GM18861 (cell line): ENCODE results near the gene TRIM59.
"Not testable (repeated sequence)": the region's sequence is repeated elsewhere in the genome, so short reads cannot be mapped to it uniquely, and the experiment has no call there.

Experiments
- ATAC-seq: cut with Tn5 transposase; IDR thresholded peaks from one replicate; pipeline ENCODE4 v1.9.1; 2021; ENCODE audit not compliant: unreplicated experiment

Gene TRIM59

DNA sequence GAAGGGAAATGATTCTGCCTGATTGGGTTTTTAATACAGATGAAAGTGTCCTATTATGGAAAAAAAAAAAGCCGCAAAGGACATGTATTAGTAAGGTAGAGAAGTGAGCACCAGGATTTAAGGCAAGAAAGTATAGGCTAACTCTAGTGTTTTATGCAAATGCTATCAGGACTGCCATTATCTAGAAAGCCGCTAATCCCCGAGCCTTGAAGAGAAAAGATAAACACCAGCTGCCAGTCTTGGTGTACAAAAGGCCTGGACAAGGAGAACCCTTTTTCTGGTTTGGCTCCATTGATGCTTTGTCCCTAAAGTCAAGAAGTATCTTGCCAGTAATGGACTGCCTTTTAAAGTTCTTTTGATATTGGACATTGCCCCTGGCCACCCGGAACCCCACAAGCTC, 8.6 kb upstream of the TRIM59 start:
- ATAC-seq, result no peak

DNA sequence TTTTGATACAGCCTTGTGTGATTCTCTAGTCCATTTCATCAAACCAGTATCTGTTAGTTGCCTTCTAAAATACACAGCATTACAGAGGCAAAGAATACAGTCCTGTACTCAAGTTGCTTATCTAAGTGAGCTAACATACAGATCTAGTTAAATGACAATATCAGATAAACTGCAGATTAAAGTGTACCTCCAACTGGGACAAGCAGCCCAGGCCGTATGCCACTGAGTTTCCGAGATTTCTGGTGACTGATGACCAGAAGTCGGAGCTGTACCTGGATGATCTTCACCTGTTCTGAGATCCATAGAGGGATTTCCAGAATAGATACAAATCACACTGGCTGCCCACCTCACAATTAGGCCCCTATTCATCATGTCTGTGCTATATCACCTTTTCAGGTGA, 6.3 kb upstream of the TRIM59 start:
- no peak for ATAC-seq

DNA sequence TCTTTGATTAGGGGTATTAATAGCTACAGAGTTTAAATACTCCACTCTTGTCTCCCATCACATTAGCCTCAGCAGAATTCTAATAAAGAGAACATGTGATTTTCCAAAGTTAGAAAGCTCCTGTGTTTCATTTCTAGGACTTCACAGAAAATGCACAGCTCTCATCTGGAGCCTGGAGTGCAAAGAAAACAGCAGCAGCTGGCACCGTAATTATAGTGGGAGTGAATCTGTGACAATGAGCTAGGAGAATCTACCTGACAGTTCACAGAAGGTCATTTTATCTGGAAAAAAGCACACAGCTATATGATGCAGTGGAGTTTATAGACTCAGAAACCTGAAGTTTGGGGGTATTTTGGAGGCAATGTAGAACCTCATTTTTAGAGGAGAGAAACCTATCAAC, 5.4 kb upstream of the TRIM59 start:
- ATAC-seq, result no peak

DNA sequence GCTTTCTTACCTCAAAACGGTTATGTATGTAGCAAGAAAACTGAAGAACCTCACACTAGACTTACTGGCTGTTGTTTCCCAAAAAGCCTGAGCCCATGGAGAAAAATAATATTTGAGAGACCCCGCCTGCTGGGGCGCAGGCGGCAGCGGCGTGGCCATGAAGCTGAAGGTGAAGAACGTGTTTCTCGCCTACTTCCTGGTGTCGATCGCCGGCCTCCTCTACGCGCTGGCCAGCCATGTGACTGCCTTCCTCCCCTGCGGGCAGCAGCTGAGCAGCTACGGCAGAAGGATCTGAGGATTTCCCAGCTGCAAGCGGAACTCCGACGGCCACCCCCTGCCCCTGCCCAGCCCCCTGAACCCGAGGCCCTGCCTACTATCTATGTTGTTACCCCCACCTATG, 2.7 kb upstream of the TRIM59 start:
- ATAC-seq, result not testable (repeated sequence)

DNA sequence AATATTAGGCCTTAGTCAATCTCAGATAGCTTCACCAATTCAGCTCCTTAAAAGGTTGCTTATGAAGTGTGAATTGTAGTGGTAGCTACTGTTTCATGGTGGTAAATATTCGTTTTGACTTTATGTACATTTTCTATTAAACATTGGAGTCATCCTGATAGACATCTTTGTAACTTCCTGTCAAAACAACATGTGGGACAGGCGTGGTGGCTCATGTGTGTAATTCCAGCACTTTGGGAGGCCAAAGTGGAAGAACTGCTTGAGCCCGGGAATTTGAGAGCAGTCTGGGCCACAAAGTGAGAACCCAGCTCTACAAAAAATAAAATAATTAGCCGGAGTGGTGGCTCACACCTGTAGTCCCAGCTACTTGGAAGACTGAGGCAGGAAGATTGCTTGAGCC, 2.0 kb upstream of the TRIM59 start:
- no peak for ATAC-seq

DNA sequence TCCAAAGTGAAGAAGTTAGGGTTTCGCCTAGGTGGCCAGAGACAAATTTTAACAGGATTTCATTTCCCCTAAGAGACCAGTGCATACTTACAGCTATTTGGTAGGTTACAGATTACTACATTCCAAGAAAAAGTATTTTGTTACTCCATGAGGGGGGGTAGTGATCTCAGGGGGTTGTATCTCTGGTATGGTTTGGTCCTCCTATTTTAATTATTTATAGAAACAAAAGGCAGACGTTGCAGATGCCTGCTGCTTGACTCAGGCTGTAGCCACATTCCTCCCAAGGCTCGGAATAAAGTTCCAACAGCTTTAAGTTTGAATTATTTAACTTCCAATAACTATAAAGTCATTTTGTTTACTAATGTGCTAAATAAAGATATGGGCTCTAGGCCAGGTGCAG, 1.3 kb upstream of the TRIM59 start:
- no peak for ATAC-seq

DNA sequence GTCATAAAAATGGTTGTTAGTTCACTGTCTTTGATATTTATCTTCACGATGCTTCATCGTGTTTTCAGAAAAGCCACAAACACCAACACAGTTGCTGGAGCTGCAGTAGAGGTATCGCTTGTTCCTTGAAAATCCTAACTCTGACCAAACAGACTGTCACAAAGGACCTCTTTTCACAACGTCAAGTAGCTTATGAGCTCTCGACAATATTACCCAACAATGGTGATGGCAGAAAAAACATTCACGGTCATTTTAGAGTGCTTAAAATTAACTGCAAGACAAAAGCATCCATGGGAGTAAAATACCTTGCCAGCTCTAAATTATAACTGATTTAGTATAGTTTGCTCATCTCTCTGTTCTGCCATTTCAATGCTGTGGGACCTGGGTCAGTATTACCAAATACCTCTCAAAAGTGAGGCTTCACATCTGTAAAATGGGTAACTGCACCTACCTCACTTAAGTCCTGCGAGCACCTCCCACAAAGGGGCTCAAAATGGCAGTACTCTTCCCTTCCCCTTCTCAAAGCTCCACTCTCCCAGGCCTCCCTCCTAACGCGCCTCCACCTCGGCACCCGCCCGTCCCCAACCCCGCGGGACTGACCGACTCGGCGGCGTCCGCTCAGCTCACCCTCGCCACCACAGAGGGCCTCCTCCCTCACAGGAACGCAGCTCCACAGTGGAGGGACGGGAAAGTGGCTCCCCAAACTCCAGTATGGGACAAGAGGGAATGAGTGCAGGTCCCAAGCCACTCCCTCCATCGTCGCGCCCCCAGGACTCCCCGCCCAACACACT, 546 bp downstream of the TRIM59 start:
- peak; percentile 21 for ATAC-seq

DNA sequence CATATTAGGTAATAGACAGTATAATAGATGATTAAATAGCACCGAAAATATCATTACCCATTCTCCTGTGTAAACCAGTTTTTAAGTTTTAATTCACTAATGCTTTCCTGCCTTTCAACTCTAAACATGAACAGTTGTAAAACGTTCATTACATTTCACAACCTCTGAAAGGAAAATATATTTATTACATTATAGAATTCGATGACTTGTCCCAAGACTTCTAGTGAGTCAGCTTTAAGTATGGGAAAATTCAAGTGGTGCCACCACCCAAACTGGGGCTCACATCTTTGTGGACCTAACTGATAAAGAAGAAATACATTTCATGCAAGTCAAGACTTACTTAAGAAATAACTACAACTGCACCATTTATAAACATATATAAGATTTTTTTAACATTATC, 2.0 kb downstream of the TRIM59 start:
- ATAC-seq, result no peak

DNA sequence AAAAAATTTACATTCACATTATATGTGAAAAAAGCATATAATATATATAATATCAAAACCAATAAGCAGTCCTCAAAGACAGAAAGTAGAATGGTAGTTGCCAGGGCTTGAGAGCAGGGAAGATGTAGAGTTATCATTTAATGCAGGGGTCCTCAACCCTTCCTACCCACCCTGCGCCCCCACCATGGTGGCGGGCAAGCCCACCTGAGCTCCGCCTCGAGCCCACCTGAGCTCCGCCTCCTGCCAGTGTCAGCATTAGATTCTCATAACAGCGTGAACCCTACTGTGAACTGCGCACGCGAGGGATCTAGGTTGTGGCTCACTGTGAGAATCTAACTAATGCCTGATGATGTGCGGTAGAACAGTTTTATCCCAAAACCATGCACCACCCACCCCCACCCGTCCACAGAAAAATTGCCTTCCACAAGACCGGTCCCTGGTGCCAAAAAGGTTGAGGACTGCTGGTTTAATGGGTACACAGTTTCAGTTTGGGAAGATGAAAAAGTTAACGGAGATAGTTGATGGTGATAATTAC, 3.0 kb downstream of the TRIM59 start:
- no peak for ATAC-seq

DNA sequence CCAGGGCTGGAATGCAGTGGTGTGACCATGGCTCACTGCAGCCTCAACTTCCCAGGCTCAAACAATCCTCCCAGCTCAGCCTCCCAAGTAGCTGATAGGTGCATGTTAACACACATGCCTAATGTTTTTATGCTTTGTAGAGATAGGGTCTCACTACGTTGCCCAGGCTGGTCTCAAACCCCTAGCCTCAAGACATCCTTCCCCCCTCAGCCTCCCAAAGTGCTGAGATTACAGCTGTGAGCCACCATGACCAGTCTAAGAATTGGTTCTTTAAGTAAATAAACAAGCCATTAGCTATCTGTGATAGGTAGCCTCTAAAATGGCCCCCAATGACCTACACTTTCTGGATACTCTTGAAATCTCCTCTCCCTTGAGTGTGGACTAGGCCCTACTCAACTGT, 3.7 kb downstream of the TRIM59 start:
- no peak for ATAC-seq

DNA sequence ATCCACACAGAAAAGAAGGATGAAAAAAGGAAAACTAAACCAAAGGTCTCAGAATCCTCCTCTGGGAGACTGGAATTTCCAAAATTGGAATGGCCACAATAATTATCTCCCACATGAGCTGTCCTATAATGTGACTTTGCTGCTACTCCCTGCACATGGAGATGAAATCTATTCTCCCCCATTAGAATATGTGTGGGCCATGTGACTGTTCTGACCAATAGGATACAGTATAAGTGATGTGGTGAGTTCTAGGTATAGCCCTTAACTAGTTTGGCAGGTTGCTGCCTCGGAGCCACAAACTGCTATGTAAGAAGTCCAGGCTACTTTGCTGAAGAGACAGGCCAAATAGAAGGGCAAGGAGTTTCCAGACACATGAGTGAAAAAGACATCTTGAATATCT, 5.2 kb downstream of the TRIM59 start:
- ATAC-seq, result no peak

DNA sequence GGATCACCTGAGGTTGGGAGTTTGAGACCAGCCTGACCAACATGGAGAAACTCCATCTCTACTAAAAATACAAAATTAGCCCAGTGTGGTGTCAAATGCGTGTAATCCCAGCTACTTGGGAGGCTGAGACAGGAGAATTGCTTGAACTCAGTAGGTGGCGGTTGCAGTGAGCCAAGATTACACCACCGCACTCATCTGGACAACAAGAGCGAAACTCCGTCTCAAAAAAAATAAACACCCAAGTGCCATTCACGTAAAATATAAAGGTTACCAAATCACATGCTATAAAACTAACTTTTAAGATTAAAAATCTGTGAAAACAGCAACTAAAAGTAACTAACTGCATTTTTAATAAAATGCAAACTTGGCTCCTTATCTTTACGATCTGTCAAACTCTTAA, 8.9 kb downstream of the TRIM59 start:
- ATAC-seq, result no peak

DNA sequence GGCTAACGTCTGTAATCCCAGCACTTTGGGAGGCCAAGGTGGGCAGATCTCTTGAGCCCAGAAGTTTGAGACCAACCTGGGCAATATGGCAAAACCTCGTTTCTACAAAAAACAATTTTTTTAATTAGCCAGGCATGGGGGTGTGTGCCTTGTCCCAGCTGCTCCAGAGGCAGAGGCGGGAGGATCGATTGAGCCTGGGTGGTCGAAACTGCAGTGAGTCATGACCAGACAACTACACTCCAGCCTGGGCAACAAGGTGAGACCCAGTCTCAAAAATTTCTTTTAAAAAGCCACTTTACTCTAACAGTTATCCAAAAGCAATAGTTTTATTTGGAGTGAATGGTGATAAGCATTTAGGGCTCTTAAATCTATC, 12.5 kb downstream of the TRIM59 start:
- ATAC-seq, result no peak

DNA sequence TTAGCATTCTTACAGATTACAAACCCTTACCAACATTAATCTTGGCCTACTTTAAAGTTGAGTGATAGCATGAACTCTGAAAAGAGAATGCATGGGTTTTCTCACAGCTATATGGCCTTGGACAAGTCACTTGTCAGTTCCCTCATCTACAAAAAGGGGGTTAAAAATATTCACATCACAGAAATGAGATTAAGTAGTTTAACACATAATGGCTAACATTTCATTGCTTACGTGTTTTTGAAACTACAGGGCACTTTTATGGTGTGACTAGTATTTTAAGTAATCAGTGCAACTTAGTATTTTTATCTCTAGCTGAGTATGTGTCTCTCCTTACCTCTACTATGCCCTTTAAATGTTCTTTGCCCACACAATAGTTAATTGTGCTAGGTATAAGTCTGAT, 13.8 kb downstream of the TRIM59 start:
- no peak for ATAC-seq

DNA sequence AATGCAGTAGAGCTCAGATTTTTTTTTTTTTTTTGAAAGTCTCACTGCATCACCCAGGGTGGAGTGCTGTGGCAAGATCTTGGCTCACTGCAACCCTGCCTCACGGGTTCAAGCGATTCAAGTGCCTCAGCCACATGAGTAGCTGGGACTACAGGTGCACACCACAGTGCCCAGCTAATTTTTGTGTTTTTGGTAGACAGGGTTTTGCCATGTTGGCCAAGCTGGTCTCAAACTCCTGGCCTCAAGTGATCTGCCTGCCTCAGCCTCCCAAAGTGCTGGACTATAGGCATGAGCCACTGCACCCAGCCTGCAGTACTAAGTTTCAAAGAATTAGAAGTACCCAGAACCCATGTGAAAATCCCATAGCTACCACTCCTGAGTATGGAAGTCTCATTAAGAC, 14.5 kb downstream of the TRIM59 start:
- no peak for ATAC-seq

DNA sequence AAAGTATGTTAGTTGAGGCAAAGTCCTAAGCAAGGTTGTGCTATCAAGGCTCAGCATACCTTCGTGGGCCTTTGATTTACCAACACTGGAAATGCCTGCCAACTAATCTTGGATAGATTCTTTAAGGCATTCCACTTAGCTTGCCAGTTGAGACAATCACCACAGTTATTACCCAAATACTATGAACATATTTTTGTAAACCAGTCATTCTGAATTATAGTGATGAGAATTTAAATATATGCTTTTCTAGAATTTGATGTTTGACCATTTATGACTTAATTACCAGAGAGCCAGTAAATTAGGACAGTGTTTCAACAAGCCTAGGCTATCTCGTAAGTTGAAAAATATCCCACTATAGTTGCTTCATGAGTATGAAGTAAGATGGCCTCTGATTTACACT, 15.5 kb downstream of the TRIM59 start:
- no peak for ATAC-seq

DNA sequence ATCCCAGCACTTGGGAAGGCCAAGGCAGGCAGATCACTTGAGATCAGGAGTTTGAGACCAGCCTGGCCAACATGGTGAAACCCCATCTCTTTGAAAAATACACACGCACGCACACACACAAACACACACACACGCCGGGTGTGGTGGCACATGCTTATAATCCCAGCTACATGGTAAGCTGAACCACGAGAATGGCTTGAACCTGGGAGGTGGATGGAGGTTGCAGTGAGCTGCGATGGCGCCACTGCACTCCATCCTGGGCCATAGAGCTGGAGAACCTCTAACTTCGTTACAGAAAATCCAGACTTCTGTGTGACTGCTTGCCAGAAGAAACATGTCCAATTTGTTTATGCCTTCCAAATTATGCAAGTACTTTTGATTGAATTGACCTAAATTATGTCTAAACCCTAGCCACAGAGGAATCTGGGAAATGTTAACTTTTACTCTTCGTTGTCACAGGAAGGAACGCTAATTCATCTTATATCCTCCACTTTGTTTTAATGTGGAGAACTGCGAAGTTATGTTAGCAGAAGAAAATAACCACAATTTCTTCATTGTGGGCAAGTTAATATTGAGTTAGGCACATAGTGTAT, 21.7 kb downstream of the TRIM59 start:
- no peak for ATAC-seq

DNA sequence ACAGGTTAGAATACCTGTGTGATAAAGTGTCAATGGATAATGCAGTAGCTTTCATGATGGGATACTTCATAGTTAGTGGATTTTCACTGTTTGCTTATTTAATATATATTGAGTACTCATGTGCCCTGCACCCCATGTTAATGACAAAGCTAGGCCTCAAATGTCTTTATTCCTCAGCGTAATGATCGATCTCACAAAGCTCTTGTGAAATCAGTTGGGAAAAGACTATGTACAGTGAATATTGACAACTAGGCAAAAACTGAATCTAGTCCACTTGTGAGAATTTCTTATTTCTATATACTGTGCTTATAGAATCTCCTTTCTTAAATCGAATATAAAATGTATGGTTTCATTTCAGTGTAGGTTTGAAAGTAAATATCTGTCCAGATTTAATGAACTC, 32.3 kb downstream of the TRIM59 start:
- no peak for ATAC-seq

DNA sequence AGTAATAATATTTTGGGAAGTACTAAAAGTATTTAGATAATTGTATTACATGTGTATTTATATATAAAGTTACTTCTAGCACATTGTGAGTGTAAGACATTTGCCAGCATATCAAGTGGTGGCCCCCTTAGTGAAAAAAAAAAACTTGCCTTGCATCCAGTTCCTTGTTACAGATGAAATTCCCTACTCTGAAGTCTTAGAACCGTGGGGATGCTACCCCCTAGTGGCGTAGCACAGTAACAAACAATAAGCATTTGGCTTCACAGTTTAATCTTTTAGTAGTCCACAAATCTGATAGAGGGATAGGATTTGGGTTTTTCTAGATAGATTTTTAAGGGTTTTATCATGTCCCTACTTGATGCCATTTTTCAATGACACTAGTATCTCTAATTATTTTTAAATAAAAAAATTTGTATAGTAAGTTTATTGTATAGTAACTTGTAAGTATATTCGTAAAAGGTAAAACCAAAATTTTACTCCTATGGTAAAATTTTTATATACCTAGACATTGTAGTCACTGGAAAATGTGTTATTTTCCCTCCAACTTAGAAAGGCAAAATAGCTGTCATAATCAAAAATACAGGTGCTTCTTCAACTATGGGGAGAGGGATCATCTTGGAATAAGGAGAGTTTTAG, 35.9 kb downstream of the TRIM59 start:
- peak; percentile 76 for ATAC-seq

DNA sequence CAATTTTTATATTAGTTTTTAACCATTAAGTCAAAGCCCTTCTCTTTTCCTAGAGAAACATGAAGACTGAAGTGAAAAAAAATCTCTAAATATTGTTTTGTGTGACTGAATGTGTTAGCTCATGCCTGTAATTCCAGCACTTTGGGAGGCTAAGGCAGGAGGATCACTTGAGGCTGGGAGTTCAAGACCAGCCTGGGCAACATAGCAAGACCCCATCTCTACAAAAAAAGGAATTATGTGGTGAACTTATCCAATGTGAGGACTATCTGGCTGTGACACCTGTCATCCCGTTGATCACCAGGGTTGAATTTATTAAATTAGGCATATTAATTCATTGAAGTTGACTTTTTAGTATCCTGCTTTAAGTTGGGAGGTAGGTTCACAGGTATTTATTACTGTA, 37.1 kb downstream of the TRIM59 start:
- ATAC-seq, result no peak

DNA sequence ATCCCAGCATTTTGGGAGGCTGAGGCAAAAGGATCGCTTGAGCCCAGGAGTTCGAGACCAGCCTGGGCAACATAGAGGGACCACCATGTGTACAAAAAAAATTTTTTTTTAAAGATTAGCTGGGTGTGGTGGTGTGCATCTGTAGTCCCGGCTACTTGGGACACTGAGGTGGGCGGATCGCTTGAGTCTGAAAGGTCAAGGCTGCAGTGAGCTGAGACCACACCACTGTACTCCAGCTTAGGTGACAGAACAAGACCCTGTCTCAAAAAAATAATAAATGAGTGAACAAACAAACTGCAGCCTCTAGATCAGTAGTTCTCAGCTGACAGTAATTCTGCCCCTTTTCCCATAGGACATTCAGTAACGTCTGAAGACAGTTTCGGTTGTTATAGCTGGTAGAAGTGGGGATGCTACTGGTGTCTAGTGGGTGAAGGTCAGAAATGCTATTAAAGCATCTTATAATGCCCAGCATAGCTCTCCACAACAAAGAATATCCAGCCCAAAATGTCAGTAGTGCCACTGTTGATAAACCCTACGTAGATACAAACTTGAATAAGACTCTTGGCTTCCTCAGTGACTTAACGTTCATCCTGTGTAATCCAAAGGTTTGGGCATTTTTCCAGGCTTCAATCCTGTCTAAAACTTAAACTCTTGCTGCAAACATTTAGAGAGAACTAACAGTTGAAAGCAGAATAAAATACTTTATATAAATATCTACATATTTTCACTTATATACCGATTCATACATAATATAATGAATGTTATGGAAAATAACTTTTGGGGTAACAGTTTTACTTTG, 39.6 kb downstream of the TRIM59 start:
- no peak for ATAC-seq
